HG03521 (cell line): ENCODE data around the gene NPFFR1.

Experiments
- ATAC-seq: cut with Tn5 transposase; IDR thresholded peaks from one replicate; pipeline ENCODE4 v1.9.1; 2021; ENCODE audit warnings: mild to moderate bottlenecking, moderate library complexity; ENCODE audit not compliant: unreplicated experiment

NPFFR1 gene

GRCh38 chr10:70289739-70290138 lies 5.9 kb upstream of the NPFFR1 start:
- ATAC-seq: no peak

- no peak for ATAC-seq
Measured at GRCh38 chr10:70286616-70287015, 2.8 kb upstream of the NPFFR1 start.

- ATAC-seq: no peak
Measured at GRCh38 chr10:70285476-70285831, 1.6 kb upstream of the NPFFR1 start.

- ATAC-seq: no peak
Measured at GRCh38 chr10:70284542-70285475, 1.0 kb upstream of the NPFFR1 start.

GRCh38 chr10:70283071-70283444 lies 746 bp downstream of the NPFFR1 start:
- ATAC-seq: no peak

GRCh38 chr10:70281609-70282008 lies 2.2 kb downstream of the NPFFR1 start:
- no peak for ATAC-seq

- no peak for ATAC-seq
Measured at GRCh38 chr10:70280099-70280498, 3.7 kb downstream of the NPFFR1 start.

- no peak for ATAC-seq
Measured at GRCh38 chr10:70277396-70278030, 6.3 kb downstream of the NPFFR1 start.

- no peak for ATAC-seq
Measured at GRCh38 chr10:70274643-70275042, 9.2 kb downstream of the NPFFR1 start.

- ATAC-seq: no peak
Measured at GRCh38 chr10:70272925-70273316, 10.9 kb downstream of the NPFFR1 start.

GRCh38 chr10:70271996-70272924 lies 11.5 kb downstream of the NPFFR1 start:
- no peak for ATAC-seq

GRCh38 chr10:70270952-70271351 lies 12.9 kb downstream of the NPFFR1 start:
- ATAC-seq: no peak

GRCh38 chr10:70269741-70270140 lies 14.1 kb downstream of the NPFFR1 start:
- no peak for ATAC-seq

- no peak for ATAC-seq
Measured at GRCh38 chr10:70268376-70268775, 15.4 kb downstream of the NPFFR1 start.

- no peak for ATAC-seq
Measured at GRCh38 chr10:70267161-70267933, 16.5 kb downstream of the NPFFR1 start.

GRCh38 chr10:70266701-70267100 lies 17.1 kb downstream of the NPFFR1 start:
- ATAC-seq: no peak

- ATAC-seq: no peak
Measured at GRCh38 chr10:70266056-70266455, 17.7 kb downstream of the NPFFR1 start.

GRCh38 chr10:70265032-70265689 lies 18.6 kb downstream of the NPFFR1 start:
- ATAC-seq: no peak

- no peak for ATAC-seq
Measured at GRCh38 chr10:70260734-70261133, 23.1 kb downstream of the NPFFR1 start.

GRCh38 chr10:70260259-70260658 lies 23.5 kb downstream of the NPFFR1 start:
- ATAC-seq: no peak
